NCI-H146 treated with DMSO at 0.1 percent for 48 hours (cell line): ENCODE results near the gene ARTN.

Experiments used
- DNase-seq: peaks from one replicate; lab custom pipeline; 2025; ENCODE audit not compliant: unreplicated experiment; lab: John Stamatoyannopoulos, UW

ARTN gene

GRCh38 chr1:43982241-43982640 is 48.6 kb downstream of the ARTN start:
- DNase-seq, result no peak

- no peak for DNase-seq
These were observed 49.2 kb downstream of the ARTN start for GRCh38 chr1:43982808-43983207.

GRCh38 chr1:43983253-43983899 is 49.8 kb downstream of the ARTN start:
- DNase-seq, result no peak

- no peak for DNase-seq
These were observed 51.3 kb downstream of the ARTN start for GRCh38 chr1:43984855-43985254.

- DNase-seq, result no peak
These were observed 52.5 kb downstream of the ARTN start for GRCh38 chr1:43985984-43986595.

GRCh38 chr1:43986712-43987111 is 53.1 kb downstream of the ARTN start:
- no peak for DNase-seq
